ENCODE measurements around the gene ZBTB16. TPM values are rescaled to one million over a fixed set of nuclear protein-coding genes. Genes with fewer than 3 reads are reported as not detected.
A peak's percentile ranks its signal among the peaks of the same experiment; 100 is the strongest.

Gene ZBTB16
- total RNA-seq, 1 donor from 2014 or later, result 11.9 TPM

DNA sequence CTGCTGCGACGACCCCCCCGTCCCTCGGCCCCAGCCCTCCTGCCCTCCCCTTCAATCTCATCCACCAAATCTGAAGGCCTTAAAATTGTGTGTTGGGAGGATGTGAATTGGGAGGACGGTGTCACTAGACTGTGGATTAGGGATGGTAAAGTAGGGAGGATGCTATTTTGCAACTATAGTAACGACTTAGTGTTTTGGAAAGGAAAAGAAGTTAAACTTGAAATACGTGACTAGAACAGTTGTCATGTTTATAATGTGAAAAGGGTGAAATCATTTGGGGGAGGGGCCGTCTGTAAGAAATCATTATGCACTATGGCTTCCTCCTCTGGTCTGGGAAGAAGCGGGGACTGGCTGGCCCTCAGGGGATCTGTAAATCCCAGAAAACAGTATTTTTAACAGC lies 193.3 kb downstream of the ZBTB16 start:
- Mint-ChIP-seq H3K27me3 (peaks cover 49% of the 10 kb centered on the region), H3K4me1 (ENCODE audit: unreplicated experiment) (peaks cover 39% of the 10 kb centered on the region), H3K36me3 (peaks cover 4% of the 10 kb centered on the region), H3K4me3 (no peak overlapping the region), H3K27ac (peak overlapping the region; percentile 56), H3K9me3 (no peaks in the 10 kb centered on the region)
- no peak for DNase-seq (ENCODE audit: extremely low spot score, unreplicated experiment)
- TF ChIP-seq CTCF (conservative IDR thresholded peaks at IDR 0.05), result no peak

DNA sequence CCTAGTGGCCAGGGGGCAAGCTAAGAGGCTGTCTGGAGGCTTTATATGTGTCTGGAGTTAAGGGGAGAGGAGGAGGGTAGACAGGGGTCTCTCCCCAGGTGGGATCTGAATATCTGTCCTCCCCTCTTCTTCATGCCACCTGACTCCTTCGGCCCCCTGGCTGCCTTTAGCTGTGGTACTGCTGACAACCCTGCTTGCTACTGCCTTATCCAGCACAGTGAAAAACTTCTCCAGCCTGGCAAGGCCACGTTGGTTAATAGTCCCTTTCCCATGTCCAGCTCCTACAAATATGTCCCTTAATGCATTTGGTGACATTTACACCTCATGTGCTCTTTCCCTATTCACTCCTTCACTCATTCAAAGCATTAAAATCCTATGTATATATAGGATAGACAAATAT lies 194.3 kb downstream of the ZBTB16 start:
- Mint-ChIP-seq H3K4me1 (ENCODE audit: unreplicated experiment) (peaks cover 44% of the 10 kb centered on the region), H3K36me3 (peaks cover under 1% of the 10 kb centered on the region), H3K27me3 (peaks cover 49% of the 10 kb centered on the region), H3K9me3 (no peaks in the 10 kb centered on the region), H3K27ac (no peak overlapping the region), H3K4me3 (no peak overlapping the region)
- no peak for DNase-seq (ENCODE audit: extremely low spot score, unreplicated experiment)
- no peak for TF ChIP-seq CTCF (conservative IDR thresholded peaks at IDR 0.05)

GRCh38 chr11:114254571-114255146 lies 195.1 kb downstream of the ZBTB16 start:
- Mint-ChIP-seq H3K4me3 (no peak overlapping the region), H3K27me3 (peaks cover 53% of the 10 kb centered on the region), H3K36me3 (no peaks in the 10 kb centered on the region), H3K27ac (no peak overlapping the region), H3K9me3 (no peaks in the 10 kb centered on the region), H3K4me1 (ENCODE audit: unreplicated experiment) (peaks cover 48% of the 10 kb centered on the region)
- DNase-seq (ENCODE audit: extremely low spot score, unreplicated experiment), result no peak
- no peak for TF ChIP-seq CTCF (conservative IDR thresholded peaks at IDR 0.05)

- H3K4me3 Mint-ChIP-seq, result no peak overlapping the region
- H3K27me3 Mint-ChIP-seq, result peaks cover 57% of the 10 kb centered on the region
Measured at GRCh38 chr11:114255289-114255688, 195.8 kb downstream of the ZBTB16 start.

DNA sequence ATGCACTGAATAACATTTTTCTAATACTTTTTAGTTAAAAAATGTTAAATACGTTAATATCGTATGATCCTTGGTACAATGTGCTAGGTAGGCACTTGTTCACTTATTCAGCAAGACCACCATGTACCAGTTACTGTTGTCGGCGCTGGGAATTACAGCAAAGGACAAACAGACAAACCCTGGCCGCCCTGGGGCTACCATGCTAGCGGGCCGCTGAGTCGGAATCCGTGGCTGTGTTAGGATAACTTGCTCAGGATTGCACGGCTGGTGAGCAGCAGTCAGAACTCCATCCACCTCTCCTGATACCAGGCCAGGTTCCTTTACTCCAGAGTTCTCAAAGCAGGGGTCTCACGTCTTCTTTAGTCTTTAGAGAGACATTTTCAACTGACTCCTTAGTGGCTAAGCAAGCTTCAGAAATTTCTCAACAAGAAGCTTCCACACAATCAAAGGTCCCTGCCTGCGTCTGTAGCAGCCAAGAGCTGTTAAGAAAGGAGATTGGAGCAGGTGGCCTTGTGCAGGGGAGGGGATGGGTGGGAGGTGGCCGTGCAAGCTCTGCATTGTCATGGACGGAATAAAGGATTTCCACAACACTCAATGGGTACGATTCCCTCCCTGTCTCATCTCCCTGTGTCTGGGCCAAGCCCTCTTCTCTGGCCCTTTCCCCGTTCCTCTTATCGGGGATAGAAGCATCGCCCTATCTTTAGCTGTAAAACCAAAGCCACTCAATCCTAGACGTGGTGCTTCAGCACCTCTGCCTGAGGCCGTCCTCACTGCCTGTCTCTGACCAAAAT lies 196.9 kb downstream of the ZBTB16 start:
- no peaks in the 10 kb centered on the region for H3K36me3 Mint-ChIP-seq
- H3K27ac Mint-ChIP-seq, result no peak overlapping the region

More at GRCh38 chr11:114255289-114255688, 195.8 kb downstream of the ZBTB16 start:
- Mint-ChIP-seq H3K4me1 (ENCODE audit: unreplicated experiment) (peaks cover 55% of the 10 kb centered on the region), H3K9me3 (no peaks in the 10 kb centered on the region), H3K27ac (no peak overlapping the region), H3K36me3 (no peaks in the 10 kb centered on the region)
- no peak for DNase-seq (ENCODE audit: extremely low spot score, unreplicated experiment)
- no peak for TF ChIP-seq CTCF (conservative IDR thresholded peaks at IDR 0.05)

More for the DNA sequence above, 196.9 kb downstream of the ZBTB16 start:
- DNase-seq (ENCODE audit: extremely low spot score, unreplicated experiment), result no peak
- Mint-ChIP-seq H3K9me3 (no peaks in the 10 kb centered on the region), H3K4me1 (ENCODE audit: unreplicated experiment) (peaks cover 52% of the 10 kb centered on the region), H3K27me3 (peaks cover 56% of the 10 kb centered on the region), H3K4me3 (no peak overlapping the region)
- no peak for TF ChIP-seq CTCF (conservative IDR thresholded peaks at IDR 0.05)

Measured in type B pancreatic cell (in vitro differentiated cells).